ENCODE measurements around the gene CPT1C.

DNA sequence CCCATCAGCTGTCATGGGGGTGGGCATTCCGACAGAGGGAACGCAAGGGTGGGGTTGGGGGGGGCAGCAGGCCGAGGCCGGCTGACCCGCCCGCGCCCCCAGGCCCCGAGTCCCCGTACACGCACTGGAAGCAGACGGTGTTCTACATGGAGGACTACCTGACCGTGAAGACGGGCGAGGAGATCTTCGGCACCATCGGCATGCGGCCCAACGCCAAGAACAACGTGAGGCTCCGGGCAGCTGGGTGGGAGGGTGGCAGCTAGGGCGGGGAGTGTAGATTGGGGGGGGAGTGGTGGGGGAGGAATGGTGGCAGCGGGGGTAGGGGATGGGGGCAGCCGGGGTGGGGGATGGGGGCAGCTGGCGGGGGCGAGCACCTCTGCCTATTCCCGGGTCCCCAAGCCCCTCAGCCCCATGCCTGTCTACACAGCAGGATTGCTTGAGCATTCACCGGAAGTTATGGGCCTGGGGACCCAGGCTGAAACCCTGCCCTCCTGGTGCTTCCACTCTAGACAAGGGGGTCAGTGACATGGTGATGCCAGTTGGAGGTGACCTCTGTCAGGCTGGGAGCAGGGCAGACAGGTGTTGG lies 4.3 kb upstream of the CPT1C start:
- TF ChIP-seq SREBF2 (IDR thresholded peaks at IDR 0.05) (no peak), POLR2A (IDR thresholded peaks at IDR 0.05; ENCODE audit: low read length) (no peak), EHMT2 (IDR thresholded peaks at IDR 0.05; ENCODE audit: low read depth) (no peak), CHD4 (IDR thresholded peaks at IDR 0.05; ENCODE audit: borderline replicate concordance) (no peak)
